SH-SY5Y (cell line): ENCODE measurements around the gene PDSS1.

ENCODE experiments used
- GATA2 ChIP-seq: IDR thresholded peaks from 2 replicates; pipeline ENCODE4 v1.6.1; 2011; ENCODE audit warnings: mild to moderate bottlenecking, low read depth, low read length
- GATA3 ChIP-seq: IDR thresholded peaks from 2 replicates; pipeline ENCODE4 v1.6.1; 2011; ENCODE audit warnings: low read depth, mild to moderate bottlenecking, low read length, moderate library complexity

DNA sequence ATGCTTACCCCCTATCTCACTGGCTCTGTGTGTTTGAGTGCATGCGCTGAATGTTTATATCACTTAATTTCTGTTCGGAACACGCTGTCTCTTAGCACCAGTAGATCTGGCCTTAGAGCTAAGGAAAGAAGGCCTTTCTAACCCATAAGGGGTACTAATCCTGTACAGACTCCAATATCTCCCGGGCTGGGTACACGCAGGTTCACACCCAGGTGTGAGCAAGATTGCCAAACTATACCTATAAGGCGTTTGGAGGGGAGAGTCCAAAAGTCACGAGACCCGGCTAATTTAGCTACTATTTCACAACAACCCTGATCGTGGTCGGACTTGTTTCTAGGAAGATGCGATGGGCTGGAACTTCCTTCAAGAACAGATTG, 727 bp upstream of the PDSS1 start:
- no peak for TF ChIP-seq GATA2
- TF ChIP-seq GATA3 = no peak
